GM18499 (cell line): ENCODE results near the gene UBAP1L.
"Not testable (repeated sequence)": the region's sequence is repeated elsewhere in the genome, so short reads cannot be mapped to it uniquely, and the experiment has no call there.

Experiments used
- ATAC-seq: cut with Tn5 transposase; IDR thresholded peaks from one replicate; pipeline ENCODE4 v1.9.1; 2021; ENCODE audit warnings: moderate number of reproducible peaks; ENCODE audit not compliant: insufficient read depth, unreplicated experiment

Gene UBAP1L

GRCh38 chr15:65101411-65101890, 13.5 kb downstream of the UBAP1L start:
- ATAC-seq = no peak

DNA sequence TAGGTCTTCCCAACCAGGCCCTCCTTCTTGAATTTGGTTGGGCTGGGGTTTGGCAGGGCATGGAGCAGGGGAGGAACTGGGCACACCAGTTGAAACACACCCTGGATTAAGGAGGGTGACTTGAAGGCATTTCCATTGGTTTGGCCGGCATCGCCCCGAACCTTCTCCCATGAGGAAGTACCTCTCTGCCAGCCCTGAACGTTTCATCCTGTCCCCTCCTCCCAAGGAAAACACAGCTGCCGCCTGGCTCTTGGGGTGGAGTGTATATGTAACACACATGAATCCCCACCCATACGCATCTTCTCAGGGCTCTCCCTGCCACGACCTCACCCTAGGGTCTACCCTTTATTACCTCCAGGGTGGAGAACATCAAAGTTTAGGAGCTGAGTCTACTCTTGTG, 14.6 kb downstream of the UBAP1L start:
- ATAC-seq = no peak

- ATAC-seq = not testable (repeated sequence)
Measured at GRCh38 chr15:65099801-65100200, 15.2 kb downstream of the UBAP1L start.

DNA sequence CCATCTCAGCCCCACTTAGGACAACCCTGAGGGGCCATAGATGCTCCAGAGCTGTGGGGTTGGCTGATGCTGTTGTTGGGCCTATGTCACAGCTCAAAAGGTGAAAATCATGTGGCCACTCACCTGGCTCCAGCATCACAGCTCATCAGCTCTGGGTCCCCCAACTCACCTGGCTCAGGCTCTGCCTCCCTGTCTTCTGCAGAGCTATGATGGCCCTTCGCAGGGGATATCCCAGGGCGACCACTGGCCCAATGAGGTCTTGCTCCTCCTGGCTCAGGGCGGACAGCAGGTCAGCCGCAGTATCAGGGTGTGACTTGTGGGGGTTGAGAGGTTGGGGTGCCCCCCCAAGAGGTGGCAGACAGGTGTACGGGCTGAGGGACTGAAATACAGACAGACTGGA, 15.7 kb downstream of the UBAP1L start:
- ATAC-seq = no peak

- no peak for ATAC-seq
Measured at GRCh38 chr15:65097651-65098263, 17.2 kb downstream of the UBAP1L start.

DNA sequence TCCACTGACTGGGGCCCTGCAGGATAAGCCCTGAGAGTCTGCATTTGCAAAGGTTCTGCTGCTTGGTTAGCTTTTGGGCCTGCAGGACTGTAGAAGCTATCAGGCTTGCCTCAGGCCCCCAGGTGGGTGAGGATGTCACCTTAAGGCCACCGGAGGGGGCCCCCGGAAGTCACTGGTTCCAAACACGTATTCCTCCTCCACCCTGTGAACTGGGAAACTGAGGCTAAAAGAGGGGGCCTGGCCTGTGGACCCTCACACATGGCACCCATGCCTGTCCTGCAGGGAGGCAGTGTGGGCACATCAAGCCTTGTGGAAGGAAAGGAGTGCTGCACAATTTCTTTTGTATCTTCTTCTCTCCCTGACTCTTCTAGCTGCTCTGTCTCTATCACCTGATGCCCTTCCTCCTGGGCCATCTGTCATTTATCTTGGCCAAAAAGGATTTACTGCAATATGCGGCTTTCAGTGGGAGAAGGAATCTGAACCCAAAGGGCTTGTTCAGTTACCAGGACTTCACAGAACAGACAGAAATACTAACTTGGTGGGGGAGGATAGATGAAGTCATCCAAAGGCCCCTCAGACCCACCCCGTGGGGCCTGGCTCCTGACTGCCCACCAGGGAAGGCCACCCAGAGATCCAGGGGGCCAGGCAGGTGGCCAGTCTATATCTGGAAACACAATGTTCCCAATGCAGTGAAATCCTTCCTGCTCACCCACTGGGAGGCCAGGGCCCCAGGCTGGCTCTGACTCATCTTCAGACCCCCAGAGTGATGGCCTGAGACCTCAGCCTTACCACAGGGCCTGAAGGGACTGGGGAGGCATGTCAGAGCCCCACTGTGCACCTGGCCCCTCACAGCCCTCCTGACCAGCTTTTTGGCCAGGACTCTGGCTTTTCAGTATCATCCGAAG, 18.3 kb downstream of the UBAP1L start:
- ATAC-seq = no peak

- no peak for ATAC-seq
Measured at GRCh38 chr15:65095747-65096104, 19.3 kb downstream of the UBAP1L start.

- ATAC-seq = no peak
Measured at GRCh38 chr15:65095011-65095746, 19.8 kb downstream of the UBAP1L start.

DNA sequence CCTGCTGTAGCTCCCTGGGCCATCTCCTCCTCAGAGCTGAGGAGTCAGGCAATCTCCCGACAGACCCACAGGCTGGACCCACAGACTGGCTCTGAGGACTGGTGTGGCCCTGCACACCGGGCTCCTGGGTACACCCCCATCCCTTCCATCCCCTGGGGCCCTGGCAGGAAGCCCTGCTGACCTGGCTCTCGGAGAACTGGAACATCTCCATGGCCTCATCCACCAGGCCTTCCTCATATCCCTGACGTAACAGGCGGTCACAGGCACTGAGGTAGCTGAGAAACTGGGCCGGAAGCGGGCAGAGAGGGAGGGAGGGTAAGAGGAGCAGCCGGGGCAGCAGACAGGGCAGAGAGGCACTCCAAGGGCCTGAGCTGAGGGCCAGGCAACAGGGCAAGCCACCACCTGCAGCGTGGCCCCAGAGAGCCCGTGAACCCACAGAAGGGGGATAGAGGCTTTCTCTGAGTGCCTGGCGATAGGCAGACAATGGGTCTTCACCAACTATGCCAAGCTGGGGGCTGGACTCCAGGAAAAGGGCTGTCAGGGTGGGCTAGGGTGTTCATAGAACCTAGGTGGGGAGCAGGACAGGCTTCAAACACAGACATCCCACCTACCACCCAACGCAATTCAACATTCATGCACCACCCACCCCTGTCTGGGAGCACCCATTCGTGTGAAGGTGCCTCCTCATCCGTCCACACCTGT, 20.6 kb downstream of the UBAP1L start:
- ATAC-seq = no peak

GRCh38 chr15:65093793-65094170, 21.2 kb downstream of the UBAP1L start:
- not testable (repeated sequence) for ATAC-seq

GRCh38 chr15:65092911-65093792, 21.8 kb downstream of the UBAP1L start:
- no peak for ATAC-seq

DNA sequence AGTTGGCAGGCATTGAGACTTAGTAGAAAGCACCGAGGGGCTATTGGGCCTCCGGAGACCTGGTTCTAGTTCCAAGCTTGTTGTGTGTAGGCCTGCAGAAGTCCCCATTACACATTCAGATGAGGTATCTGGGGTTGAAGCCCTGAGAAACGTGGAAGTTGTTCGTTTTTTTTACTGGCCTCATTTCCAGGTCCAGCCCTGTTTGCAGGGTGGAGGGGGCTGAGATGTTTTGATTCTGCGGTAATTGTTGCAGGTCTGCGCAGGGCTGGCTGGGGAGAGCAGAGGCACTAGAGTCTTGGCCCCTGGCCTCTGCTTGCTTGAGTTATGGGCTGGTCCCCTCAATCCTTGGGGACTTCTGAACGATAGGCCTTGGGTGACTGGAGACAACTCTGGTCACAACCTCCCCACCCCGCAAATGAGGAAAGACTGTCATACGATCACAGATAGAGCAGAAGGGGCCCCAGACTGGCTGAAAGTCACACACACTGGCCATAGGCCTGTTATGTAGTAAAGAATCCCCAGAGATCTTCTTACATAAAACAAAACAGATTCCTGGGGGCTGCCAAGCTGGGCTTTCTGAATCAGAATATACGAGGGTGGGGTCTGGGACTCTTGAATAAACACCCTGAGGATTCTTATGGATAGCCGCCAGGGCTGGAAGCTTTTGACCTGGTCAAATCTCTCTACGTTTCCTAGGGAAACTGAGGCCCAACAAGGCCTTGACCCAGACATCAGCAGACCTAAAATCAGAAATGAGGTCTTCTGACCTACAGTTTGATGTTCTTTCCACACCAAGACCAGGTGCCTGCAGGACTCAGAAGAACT, 22.8 kb downstream of the UBAP1L start:
- no peak for ATAC-seq

DNA sequence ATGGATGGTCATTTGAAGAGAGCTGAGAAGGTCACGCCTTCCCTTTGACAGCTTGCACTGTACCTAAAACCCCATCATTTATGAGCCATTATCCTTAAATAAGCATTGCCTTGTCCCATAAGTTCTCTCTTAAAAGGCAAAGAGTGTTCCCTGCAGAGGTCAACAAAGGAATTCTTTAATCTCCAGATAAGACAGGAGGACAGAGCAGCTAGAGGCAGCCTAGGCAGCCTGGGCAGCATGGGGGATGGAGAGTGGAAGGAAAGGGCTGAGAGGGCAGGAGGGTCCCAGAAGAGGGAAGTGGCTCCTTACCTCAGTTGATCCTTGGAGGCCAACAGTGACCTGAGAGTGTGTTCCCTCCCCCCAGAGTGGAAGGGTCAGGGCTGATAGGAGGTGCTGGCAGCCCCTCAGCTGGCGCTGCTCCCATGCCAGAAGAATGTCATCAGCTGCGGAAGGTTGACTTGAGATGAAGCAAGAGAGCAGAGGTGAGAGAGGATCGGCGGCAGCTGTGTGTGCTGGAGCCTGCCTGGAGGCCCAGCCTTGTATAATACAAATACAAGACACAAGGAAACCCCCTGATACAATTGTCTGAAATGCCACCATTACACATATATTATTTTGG, 25.7 kb downstream of the UBAP1L start:
- no peak for ATAC-seq

DNA sequence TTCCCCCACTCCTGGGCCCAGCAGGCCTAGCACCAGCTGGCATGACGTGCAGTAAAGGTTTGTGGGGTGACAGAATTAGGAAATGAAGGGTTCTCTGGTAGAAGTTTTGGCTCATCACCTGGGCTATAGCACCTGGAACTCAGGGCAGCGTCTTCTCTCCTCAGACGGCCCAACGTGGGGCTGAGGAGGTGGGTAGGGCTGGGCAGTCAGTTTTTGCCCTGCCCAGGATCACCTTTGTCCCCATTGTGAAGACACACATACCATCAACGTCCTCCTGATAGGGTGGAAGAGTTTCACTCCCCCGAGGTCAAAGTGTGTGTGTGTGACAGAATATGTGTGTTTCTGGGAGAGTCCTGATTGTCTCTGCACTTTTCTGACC, 26.4 kb downstream of the UBAP1L start:
- ATAC-seq = no peak

DNA sequence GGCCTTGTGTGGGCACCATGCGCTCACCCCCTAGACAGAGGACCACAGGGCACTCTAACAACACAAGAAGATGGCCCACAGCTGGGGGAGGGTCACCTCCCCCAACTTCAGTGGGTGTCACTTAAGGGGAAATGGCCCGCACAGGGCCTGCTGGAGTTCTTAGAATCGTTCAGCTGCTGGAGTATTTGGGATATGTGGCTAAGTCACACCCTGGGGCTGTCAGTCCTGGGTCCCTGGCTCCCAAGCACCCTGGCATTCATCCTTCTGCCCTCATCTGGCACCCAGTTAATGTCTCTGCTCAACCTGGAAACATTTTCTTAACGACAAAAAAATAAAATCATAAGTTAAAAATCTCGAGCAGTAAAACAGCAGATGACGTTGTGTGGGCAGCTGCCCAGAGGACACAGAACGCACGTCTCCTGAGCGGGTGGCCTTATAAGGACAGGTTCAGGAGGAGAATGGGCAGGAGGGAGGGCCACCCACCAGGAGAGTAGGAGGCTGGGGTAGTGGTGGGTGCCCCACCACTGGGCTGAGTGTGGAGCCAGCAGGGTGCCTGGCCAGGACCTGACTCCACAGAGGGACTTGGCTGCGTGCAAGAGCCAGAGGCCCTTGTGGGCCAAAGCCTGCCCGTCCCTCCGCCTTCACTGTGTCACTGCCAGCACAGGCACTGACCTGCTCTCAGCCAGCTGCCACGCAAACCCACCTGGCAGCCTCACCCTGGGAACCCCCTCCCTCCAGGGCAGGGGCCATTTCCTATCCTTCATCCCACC, 26.9 kb downstream of the UBAP1L start:
- no peak for ATAC-seq

- ATAC-seq = no peak
Measured at GRCh38 chr15:65087411-65087810, 27.6 kb downstream of the UBAP1L start.

- no peak for ATAC-seq
Measured at GRCh38 chr15:65086680-65087111, 28.3 kb downstream of the UBAP1L start.
